HCEC 1CT (cell line): ENCODE results near the gene NPIPB6.

Source experiments
- DNase-seq: peaks from one replicate; pipeline ENCODE4 v3.0.0-alpha.2; 2017

The NPIPB6 gene

DNA sequence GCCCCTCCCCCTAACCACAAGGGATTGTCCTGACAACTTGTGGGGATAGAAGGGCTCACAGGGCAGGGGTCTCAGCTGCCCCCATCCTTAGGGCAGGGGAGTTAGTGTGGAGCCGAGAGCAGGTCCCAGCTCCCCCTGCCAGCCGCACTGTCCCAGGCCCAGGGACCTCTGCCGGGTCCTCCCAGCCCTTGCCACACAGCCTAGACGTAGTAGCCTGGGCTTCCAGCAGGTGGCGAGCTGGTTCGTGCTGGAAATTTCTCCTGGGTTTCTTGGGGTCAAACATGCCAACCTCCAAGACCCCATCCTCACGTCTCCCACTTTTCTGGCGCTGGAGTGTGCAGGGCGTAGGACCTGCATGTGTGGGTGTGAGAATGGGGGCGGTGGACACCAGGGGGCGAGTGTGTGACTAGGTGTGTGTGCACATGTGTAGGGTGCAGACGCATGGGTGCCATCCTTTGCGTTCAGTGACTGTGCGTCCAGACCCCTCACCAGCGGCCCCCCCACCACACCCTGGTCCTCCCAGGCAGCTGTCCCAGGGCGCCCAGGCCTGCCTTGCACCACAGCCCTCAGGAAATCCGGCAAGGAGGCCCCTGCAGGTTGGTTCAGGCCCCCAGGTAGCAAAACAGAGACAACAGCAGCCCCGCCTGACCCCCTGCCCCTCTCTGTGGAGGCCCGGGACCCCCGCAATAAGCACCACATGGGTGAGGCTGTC is 41.5 kb downstream of the NPIPB6 start:
- DNase-seq, result no peak

DNA sequence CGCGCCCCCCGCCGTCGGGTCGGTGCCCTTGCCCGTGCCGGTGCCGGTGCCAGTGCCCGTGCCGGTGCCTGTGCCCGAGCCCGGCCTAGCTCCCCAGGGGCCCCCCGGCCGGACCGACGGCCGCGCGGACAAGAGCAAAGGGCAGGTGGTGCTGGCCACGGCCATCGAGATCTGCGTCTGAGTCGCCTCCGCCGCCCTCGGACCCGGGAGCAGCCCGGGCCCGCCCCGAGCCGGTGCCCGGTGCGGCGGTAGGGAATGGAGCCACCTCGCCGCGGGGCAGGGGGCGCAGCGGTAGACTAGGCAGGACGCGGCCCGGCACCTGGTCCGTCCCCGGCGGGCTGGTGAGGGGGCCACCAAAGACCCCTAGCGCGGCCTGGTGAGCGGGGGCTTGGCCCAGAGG is 42.6 kb downstream of the NPIPB6 start:
- DNase-seq, result no peak

DNA sequence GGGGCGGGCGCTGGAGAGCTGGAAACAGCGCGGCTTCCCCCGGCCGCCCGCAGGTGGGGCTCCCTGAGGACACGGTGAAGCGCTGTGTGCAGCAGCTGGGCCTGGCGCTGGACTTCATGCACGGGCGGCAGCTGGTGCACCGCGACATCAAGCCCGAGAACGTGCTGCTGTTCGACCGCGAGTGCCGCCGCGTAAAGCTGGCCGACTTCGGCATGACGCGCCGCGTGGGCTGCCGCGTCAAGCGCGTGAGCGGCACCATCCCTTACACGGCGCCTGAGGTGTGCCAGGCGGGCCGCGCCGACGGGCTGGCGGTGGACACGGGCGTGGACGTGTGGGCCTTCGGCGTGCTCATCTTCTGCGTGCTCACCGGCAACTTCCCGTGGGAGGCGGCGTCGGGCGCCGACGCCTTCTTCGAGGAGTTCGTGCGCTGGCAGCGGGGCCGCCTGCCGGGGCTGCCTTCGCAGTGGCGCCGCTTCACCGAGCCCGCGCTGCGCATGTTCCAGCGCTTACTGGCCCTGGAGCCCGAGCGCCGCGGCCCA is 43.2 kb downstream of the NPIPB6 start:
- no peak for DNase-seq

DNA sequence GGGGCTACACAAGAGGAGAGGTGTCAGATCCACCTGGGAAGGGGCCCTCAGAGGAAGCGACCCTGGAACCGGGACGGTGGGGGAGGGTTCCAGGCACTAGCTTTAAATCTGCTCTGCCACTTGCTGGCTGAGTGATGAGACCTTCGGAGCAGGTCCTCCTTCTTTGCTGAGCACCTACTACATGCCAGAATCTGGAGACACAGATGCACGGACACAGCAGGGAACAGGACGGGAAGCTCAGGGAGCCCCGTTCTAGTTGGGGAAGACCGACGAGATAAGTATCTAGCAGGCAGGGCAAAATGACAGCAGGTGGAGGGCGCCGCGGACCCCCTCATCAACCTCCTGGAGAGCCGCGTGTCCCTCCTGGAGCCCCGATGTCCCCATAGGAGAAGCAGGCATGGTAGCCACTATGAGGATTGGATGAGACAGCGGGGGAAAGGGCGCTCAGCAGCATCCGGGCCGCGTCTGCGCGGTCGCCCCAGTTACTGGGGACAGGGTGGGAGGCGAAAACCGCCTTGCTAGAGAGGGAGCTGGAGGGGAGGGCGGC is 43.8 kb downstream of the NPIPB6 start:
- DNase-seq, result no peak

DNA sequence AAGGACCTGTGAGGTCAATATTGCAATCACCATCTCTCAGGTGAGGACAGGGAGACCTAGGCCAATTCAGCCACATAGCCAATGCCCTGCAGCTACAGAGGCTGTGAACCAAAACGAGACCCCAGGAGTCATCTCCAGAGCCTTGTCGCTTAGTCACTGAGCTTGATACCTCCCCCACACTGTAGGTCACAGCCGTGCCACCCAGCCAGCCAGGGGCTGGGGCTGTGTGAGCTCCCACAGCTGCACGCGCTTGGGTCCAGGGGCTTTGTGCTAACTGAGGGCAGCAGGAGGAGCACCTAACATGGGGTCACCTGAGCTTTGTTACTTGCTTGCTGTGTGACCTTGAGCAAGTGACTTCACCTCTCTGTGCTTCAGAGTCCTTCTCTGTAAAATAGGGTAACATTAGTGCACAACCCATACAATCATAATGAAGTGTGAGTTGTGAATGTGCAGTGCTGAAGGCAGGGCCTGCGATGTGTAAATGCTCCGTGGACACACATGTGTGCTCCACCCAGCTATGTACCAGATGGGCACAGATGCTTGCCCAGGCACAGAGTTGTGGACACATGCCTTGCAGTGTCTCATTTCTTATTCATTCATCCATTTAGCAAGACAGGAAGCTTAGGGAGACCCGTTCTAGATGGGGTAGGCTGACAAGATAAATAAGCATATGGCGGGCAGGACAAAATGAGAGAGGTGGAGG is 45.1 kb downstream of the NPIPB6 start:
- peak; percentile 25 for DNase-seq

DNA sequence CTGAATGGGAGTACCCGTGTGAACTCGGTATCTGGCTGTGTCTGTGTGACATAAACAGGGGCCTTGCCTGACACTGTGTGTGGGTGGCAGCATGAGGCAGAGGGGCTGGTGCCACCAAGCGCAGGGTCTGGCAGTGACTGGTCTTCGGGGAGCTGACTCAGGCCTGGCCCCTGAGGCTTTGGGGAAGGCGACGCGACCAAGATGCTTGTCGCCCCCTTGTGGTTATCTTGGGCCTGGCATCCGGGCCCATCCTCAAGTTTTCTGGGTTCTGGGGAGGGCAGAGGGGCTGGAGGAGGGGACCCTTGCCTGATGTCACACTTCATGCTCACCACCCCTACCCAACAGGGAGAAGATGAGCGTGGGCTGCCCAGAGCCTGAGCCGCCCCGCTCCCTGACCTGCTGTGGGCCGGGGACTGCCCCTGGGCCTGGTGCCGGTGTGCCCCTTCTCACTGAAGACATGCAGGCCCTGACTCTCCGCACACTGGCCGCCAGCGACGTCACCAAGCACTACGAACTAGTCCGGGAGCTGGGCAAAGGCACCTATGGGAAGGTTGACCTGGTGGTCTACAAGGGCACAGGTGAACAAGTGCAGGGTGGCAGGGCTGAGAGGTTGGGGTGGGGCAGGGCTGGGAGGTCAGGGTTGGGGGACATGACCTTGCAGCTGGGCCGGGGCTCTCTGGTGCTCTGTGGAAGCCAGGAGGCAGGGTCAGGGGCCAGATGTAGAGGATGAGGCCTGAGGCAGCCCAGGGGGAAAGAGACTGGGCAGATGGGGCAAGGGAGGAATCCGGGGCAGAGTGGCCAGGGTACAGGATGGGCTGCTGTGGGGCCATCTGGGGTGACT is 46.0 kb downstream of the NPIPB6 start:
- DNase-seq, result no peak

DNA sequence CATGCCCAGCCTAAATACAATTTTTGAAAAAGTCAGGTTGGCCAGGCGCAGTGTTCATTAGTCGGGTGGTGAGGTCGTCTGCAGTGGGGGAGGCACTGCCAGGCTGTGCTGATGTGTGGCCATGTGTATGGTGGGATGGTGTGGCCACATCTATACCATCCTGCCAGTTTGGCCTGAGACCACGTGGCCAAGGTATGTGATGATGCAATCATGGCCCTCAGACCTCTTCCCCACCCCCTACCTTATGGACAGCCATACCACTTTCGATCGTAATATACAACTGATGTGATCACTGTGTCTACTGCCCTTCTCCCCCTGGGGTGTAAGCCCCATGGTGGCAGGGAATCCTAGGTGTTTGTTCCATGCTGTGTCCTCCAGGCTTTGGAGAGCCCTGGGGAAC is 47.3 kb downstream of the NPIPB6 start:
- DNase-seq, result no peak

DNA sequence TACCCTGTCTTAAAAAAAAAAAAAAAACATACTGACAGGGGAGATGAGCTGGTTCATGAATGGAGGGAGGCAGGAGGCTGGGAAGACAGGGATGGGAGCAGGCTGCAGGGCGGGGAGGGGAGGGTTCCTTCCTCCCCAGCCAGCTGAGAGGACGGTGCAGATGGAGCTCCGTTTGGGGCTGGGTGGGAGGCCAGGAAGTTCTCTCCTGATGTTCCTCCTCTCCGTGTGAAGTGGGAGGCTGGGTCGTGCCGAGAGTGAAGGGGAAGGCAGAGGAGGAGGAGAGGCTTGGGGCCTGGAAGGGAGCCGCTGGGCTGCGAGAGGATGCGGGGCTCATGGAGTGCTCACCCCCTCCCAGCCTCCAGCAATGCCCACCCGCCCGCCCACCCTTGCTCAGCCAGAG is 49.7 kb downstream of the NPIPB6 start:
- no peak for DNase-seq

DNA sequence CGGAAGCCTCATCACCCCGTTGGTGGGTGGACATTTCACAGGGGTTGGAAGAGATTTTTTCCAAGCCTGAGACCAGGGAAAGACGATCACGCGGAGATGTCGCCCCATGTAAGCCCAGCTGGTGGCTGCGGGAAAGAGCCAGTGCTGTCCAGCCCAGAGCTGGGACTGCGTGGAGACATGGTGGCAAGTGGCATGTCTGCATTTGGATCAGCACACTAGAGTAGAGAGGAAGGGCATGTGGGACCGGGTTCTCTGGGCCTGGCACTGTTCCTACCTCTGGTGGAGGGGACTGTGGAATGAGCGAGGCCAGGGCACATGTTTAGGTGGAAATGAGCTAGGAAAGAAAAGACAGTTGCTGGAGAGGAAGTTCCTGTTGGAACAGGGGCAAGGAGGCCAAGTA is 51.0 kb downstream of the NPIPB6 start:
- DNase-seq, result no peak

DNA sequence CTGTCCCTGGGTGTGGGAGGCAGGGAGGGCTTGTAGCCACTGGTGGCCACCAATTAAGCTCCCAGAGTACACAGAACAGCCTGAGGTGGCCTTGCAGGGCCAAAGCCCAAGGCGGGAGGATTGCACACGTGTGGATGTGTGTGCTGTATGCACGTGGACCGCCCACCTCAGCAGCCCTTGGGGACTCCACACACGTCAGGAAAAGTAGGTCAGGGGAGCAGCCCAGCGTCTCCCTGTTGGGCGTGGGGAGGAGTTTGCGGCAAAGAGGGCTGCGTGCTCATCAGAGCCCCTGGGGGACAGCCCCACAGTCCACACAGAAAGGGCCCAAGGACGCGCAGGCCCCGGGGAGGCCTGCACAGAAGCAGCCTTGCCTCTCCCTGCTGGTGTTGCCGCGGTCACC is 51.4 kb downstream of the NPIPB6 start:
- DNase-seq, result no peak

DNA sequence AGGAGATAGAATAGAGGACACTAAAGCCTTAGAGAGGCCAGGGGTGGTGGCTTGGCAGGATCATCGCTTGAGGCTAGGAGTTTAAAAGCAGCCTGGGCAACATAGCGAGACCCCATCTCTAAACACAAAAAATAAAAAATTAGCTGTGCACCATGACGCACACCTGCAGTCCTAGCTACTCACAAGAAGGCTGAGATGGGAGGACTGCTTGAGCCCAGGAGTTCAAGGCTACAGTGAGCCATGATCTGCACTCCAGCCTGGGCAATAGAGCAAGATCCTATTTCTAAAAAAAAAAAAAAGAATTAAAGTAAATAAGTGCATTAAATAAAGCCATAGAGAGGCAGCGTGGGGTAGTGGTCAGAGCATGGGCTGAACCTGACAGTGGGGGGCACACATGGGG is 51.9 kb downstream of the NPIPB6 start:
- no peak for DNase-seq

DNA sequence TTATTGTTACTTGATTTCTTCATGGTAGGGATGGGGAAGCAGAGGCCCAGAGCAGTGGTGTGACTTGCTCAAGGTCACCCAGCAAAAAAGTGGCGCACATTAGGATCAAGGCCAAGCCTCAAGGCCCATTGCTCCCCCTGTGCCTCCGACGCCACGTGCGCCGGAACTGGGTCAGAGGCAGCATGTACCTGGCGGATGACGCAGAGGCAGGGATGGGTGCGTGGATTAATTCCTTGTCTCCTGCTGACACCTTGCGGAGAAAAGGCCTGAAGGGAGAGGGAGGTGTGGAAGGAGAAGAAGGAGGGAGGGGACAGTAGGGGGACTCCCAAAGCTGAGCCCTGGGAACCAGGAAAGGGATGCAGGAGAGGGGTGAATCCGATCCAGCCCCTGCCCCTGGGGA is 52.5 kb downstream of the NPIPB6 start:
- DNase-seq, result no peak

DNA sequence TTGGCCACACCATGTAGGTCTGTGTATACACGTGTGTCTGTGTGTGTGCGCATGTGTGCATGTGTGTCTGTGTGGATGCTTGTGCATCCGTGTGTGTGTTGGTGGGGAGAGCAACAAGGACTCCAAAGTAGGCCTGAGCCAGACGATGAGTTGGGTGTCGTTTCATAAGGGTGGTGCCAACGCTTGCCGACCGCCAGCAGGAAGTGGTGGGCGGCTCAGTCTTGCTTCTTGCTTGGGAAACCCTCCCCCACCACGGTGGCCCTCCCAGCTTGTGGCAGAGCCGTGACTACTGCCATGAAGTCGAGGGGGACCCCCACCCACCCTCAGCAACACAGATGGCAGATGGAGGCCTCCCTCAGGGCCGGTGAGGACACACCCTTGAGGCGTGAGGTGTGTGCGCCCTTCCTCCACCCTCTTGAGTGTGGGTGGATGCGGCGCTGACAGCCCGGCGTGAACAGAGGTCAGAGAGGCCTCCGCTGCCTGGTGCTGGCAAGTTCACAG is 53.4 kb downstream of the NPIPB6 start:
- no peak for DNase-seq

DNA sequence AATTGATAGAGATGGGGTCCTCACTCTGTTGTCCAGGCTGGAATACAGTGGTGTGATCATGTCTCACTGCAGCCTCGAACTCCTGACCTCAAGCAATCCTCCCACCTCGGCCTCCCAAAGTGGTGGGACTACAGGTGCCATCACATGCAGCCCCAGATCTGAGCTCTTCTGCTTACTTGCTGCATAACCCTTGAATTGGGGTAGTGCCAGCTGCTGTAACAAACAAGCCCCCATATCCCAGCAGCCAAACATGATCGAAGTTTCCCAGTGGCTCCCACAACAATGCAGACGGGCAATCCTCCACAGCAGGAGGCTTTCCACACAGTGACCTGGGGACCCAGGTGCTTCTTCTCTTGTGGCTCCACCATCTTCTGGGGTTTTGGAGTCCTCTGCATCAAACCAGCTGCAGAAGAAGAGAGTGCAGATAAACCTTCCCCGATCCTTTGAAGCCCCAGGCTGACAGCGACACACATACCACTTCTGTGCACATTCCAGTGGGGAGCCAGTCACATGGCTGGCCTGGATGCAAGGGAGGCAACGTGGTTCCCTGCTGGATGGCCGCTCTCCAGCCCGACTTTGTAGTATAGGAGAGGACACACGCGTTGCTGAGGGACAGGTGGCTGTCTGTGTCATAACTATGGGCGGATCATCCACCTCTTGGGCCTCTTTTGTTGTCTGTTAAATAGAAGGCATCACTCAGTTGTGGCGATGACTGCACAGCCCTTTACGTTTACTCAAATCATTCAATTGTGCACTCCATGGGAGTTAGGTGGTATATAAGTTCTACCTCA is 54.3 kb downstream of the NPIPB6 start:
- DNase-seq, result no peak

DNA sequence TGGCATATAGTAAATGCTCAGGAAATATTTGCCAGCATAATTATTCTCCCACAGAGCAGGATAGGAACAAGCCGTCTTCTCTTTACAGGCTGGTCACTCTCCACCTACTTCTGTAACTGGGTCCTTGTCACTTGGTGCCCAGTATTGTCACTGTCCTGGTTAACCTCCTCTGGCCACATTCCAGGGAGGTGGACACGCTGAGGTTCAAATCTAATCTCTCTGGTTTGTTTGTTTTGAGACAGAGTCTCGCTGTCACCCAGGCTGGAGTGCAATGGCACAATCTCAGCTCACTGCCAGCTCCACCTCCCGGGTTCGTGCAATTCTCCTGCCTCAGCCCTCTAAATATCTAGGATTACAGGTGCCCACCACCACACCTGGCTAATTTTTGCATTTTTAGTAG is 55.4 kb downstream of the NPIPB6 start:
- DNase-seq, result no peak

DNA sequence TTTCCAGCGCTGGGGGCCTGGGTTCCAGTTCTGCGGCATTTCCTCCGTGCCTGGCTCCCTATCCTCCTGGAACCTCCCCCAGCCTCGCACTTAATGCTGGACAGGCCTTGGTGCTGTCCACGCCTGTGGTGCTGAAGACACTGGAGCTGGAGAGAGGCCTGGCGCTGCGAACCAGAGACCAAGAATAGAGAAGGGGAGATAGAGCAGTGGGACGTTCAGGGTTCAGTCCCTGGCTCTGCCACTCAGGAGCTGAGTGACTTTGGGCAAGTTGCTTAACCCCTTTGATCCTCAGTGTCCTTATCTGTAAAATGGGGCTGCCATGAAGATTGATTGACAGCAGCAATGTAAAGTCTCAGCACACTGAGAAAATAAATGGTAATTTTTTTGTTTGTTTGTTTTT is 59.1 kb downstream of the NPIPB6 start:
- no peak for DNase-seq

DNA sequence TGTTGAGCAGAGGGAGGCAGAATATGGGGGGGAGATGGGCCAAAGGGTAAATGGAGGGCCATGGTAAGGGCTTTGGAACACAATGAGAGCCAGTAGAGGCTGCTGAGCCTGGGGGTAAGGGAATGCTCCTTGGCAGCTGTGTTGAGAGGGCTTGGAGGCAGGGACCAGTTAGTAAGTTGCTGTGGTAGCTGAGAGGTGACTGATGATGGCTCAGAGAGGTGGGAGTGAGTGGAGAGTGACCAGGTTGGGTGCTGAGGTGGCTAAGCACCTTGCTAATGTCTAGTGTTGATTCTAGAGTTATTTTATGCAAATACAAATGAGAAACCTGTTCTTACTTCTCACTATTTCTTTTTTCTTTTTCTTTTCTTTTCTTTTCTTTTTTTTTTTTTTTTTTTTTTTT is 60.2 kb downstream of the NPIPB6 start:
- DNase-seq, result no peak

DNA sequence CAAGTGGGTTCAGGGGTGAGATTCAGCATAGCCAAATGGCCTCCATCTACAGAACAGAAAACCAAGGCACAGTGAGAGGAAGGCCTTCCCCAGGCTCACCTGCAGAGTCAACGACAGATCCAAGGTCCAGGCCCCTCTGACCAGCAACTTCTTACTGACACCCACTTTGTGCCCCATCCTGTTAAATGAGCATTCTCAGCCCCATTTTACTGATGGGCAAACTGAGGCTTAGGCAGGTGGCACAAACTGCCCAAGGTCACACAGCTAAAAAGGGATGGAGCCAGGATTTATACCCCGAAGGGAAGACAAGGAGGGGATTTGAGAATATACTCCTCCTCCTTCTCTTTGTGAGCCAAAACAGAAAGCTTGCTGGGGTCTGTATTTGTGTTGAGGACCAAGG is 61.7 kb downstream of the NPIPB6 start:
- DNase-seq, result no peak

DNA sequence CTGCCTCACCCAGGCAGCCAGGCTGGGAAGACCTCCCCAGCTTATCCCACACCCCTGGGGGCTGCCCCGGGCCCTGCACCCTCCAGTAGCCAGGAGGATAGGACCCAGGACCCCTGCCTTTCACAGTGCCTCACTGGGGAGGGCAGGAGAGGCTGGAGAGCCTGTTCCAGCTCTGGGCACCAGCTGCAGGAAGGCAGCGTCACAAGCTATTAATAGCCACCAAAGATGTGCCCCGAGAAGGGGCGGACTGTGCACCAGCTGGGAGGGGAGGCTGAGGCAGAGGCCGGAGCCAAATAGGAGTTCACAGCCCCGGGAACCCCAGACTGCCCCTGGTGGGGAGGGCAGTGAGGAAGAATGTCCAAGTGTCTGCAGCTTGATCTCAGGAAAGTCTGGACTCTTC is 62.2 kb downstream of the NPIPB6 start:
- no peak for DNase-seq

DNA sequence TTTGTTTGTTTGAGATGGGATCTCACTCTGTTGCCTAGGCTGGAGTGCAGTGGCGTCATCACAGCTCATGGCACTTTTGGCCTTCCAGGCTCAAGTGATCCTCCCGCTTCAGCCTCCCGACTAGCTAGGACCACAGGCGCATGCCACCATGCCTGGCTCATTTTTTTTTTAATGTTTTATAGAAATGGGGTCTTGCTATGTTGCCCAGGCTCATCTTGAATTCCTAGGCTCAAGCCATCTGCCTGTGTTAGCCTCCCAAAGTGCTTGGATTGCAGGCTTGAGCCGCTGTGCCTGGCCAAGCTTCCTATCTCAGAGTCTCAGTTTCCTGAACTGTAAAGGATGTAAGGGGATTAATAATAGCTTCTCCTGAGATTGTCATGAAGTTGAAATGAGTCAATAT is 63.0 kb downstream of the NPIPB6 start:
- DNase-seq, result no peak

DNA sequence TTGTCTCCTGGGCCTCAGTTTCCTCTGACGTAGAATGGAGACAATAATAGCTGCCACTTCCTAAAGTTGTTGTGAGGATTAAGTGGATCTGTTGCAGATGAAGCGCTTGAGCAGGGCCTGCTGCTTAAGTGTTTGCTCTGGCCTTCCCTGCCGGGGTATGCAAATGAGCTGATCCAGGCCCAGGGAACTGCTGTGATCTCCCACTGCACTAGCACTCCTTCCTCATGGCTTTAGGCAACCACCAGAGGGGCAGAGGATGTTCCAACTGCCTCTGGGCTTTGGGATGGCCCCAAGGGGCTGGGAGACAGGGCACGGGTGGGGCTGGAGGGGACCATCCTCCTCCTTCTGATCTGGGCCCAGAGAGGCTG is 64.8 kb downstream of the NPIPB6 start:
- DNase-seq, result no peak

DNA sequence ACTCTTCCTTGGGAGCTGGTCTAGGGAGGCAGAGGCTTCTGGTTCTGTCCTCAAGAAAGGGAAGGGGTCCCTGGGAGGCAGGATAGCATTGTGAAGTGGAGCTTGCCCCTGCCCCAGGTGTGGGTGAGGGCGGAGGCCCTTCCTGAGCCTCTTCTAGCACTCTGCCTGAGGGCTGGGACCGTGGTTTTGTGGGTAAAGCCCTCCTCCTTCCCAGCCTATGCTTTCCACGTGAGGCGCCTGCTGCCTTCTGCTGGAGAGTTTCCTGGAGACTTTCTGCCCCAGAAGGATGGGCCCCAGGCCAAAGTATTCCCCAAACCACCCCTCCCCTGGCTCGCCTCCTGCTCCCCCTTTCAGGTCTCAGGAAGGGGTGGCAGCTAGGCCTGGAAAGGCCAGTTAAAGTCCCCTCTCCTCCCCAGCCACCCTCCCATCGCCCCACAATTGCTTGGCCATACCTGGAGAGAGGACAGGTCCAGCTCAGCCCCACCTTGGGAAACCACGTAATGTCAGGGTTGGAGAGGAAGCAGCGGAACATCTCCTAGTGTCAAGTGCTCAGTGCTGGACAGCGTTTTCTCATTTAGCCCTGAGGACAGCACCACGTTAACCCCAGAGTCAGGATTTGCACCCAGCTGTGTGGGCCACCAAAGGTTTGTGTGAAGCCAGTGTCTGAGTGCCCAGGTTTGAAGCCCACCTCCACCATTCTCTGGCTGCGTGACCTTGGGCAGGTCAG is 65.4 kb downstream of the NPIPB6 start:
- DNase-seq, result no peak
